Fibroblast of lung (primary cell): Measurements from ENCODE around the gene EGR1. TPM values are rescaled to one million over a fixed set of nuclear protein-coding genes. Genes with fewer than 3 reads are reported as not detected.
A peak's percentile ranks its signal among the peaks of the same experiment; 100 is the strongest.

Experiments used
- DNase-seq, 2 donors: peaks; one replicate each; pipeline versions ENCODE4 v3.0.0 to v3.0.0-alpha.2; 2010; ENCODE audit warnings: low read depth in 2 of 2
- H2AFZ ChIP-seq: 2 replicates; pipeline ENCODE4 v1.5.1; 2012; ENCODE audit warnings: low read length, control low read depth, inconsistent platforms
- H3K27ac ChIP-seq: 2 replicates; pipeline ENCODE4 v1.5.1; 2011; ENCODE audit warnings: low read length, control low read depth; ENCODE audit not compliant: insufficient read depth
- H3K27me3 ChIP-seq: 2 replicates; pipeline ENCODE4 v1.5.1; 2011; ENCODE audit warnings: mild to moderate bottlenecking, low read length; ENCODE audit not compliant: control insufficient read depth, insufficient read depth
- H3K36me3 ChIP-seq: 2 replicates; pipeline ENCODE4 v1.5.1; 2011; ENCODE audit warnings: low read length; ENCODE audit not compliant: control insufficient read depth, insufficient read depth
- H3K4me1 ChIP-seq: 2 replicates; pipeline ENCODE4 v1.5.1; 2011; ENCODE audit warnings: low read length; ENCODE audit not compliant: control insufficient read depth, insufficient read depth; ENCODE audit errors: extremely low read depth
- H3K4me2 ChIP-seq: 2 replicates; pipeline ENCODE4 v1.5.1; 2011; ENCODE audit warnings: low read length, control low read depth; ENCODE audit not compliant: insufficient read depth; ENCODE audit errors: extremely low read depth
- H3K4me3 ChIP-seq, 4 experiments: fragments of 200-600 bp in 1 of 4; sonication (generic) in 1 of 4; replicated peaks in 1 of 4; 2 replicates each; pipeline ENCODE4 v1.5.1; 2011 to 2016; ENCODE audit warnings: low read length in 4 of 4, low read depth in 3 of 4, mild to moderate bottlenecking in 3 of 4, control low read depth in 2 of 4, inconsistent platforms in 1 of 4, mixed read lengths in 1 of 4; ENCODE audit not compliant: insufficient read depth in 1 of 4; ENCODE audit errors: control extremely low read depth in 1 of 4
- H3K79me2 ChIP-seq: 2 replicates; pipeline ENCODE4 v1.5.1; 2012; ENCODE audit warnings: mild to moderate bottlenecking, low read length, inconsistent platforms; ENCODE audit not compliant: control insufficient read depth, insufficient read depth
- H3K9ac ChIP-seq: 2 replicates; pipeline ENCODE4 v1.5.1; 2011; ENCODE audit warnings: mild to moderate bottlenecking, low read length, control low read depth; ENCODE audit not compliant: insufficient read depth
- H3K9me3 ChIP-seq: 2 replicates; pipeline ENCODE4 v1.5.1; 2012; ENCODE audit warnings: low read depth, low read length; ENCODE audit not compliant: control insufficient read depth, insufficient read depth
- H4K20me1 ChIP-seq: 2 replicates; pipeline ENCODE4 v1.5.1; 2011; ENCODE audit warnings: low read length; ENCODE audit not compliant: control insufficient read depth, insufficient read depth; ENCODE audit errors: extremely low read depth
- CTCF ChIP-seq, 2 donors: IDR thresholded peaks in 1 of 2; conservative IDR thresholded peaks in 1 of 2; 1 replicate in 1 of 2; 2 replicates in 1 of 2; pipeline ENCODE4 v1.5.1; 2011 to 2012; ENCODE audit warnings: low read length in 2 of 2, control low read depth in 1 of 2, inconsistent platforms in 1 of 2, low read depth in 1 of 2, mild to moderate bottlenecking in 1 of 2
- EZH2 ChIP-seq: IDR thresholded peaks from 2 replicates; pipeline ENCODE4 v1.5.1; 2012; ENCODE audit warnings: low read length, control low read depth, mild to moderate bottlenecking; ENCODE audit errors: missing control alignments
- polyA plus RNA-seq, 2 donors: library from polyadenylated mRNA; depleted of rRNA in 1 of 2; stranded (reverse) in 1 of 2; unstranded in 1 of 2; fragments of >200 nt; gene quantifications; 2 replicates each; pipeline ENCODE4 v1.2.1, GENCODE V29; 2011 to 2012; ENCODE audit warnings: missing spikeins in 1 of 2
- total RNA-seq: library from RNA; depleted of rRNA; stranded (reverse); fragments of >200 nt; gene quantifications from 2 replicates; pipeline ENCODE4 v1.2.1, GENCODE V29; 2014

The EGR1 gene
- total and polyA plus RNA-seq, 2 donors (not counting 1 experiment from before 2014, with no cell fraction given) = 5.8 to 8.8 TPM

- no peaks in the 10 kb centered on the region for H4K20me1 ChIP-seq
- no peaks in the 10 kb centered on the region for H3K4me1 ChIP-seq
- peaks cover 9% of the 10 kb centered on the region for H3K36me3 ChIP-seq
- H3K9me3 ChIP-seq = no peaks in the 10 kb centered on the region
- H3K9ac ChIP-seq = no peak overlapping the region
- H2AFZ ChIP-seq = no peak overlapping the region
- H3K27me3 ChIP-seq = no peaks in the 10 kb centered on the region
- peaks cover 16% of the 10 kb centered on the region for H3K79me2 ChIP-seq
- DNase-seq = no peak
- no peak overlapping the region for H3K27ac ChIP-seq
- no peak overlapping the region for H3K4me2 ChIP-seq
- H3K4me3 ChIP-seq = no peak overlapping the region
- TF ChIP-seq EZH2 (no peak), CTCF (conservative IDR thresholded peaks at IDR 0.05 in 1 of 2, IDR thresholded peaks at IDR 0.05 in 1 of 2; ENCODE audit: low read depth in 1 of 2, low read length in 2 of 2) (no peak)
Observed at GRCh38 chr5:138468966-138469539, 3.8 kb downstream of the EGR1 start.

- H3K79me2 ChIP-seq = peaks cover 16% of the 10 kb centered on the region
- no peak overlapping the region for H3K4me2 ChIP-seq
- H3K36me3 ChIP-seq = peaks cover 9% of the 10 kb centered on the region
- no peaks in the 10 kb centered on the region for H4K20me1 ChIP-seq
- peak; percentile 80 to 83 for DNase-seq
- no peak overlapping the region for H2AFZ ChIP-seq
- H3K27ac ChIP-seq = no peak overlapping the region
- no peak for TF ChIP-seq EZH2
- no peak for TF ChIP-seq CTCF (conservative IDR thresholded peaks at IDR 0.05 in 1 of 2, IDR thresholded peaks at IDR 0.05 in 1 of 2; ENCODE audit: low read depth in 1 of 2, low read length in 2 of 2)
- H3K4me3 ChIP-seq = no peak overlapping the region
- no peaks in the 10 kb centered on the region for H3K9me3 ChIP-seq
- no peak overlapping the region for H3K9ac ChIP-seq
- H3K4me1 ChIP-seq = no peaks in the 10 kb centered on the region
- no peaks in the 10 kb centered on the region for H3K27me3 ChIP-seq
Observed at GRCh38 chr5:138469540-138470321, 4.5 kb downstream of the EGR1 start.

- Histone ChIP-seq H2AFZ (no peak overlapping the region), H3K27ac (no peak overlapping the region), H3K27me3 (no peaks in the 10 kb centered on the region), H3K36me3 (peaks cover 9% of the 10 kb centered on the region), H3K79me2 (peaks cover 16% of the 10 kb centered on the region), H3K9me3 (no peaks in the 10 kb centered on the region), H3K4me2 (no peak overlapping the region), H3K4me3 (no peak overlapping the region), H3K9ac (no peak overlapping the region), H4K20me1 (no peaks in the 10 kb centered on the region), H3K4me1 (no peaks in the 10 kb centered on the region)
- no peak for TF ChIP-seq EZH2
- TF ChIP-seq CTCF (conservative IDR thresholded peaks at IDR 0.05 in 1 of 2, IDR thresholded peaks at IDR 0.05 in 1 of 2; ENCODE audit: low read depth in 1 of 2, low read length in 2 of 2) = no peak
- peak in 1 of 2 donors; percentile 82 for DNase-seq
Observed at GRCh38 chr5:138470322-138471051, 5.2 kb downstream of the EGR1 start.
